Measurements from ENCODE around the gene BABAM2.
A peak's percentile ranks its signal among the peaks of the same experiment; 100 is the strongest.
"Not testable (repeated sequence)": the region's sequence is repeated elsewhere in the genome, so short reads cannot be mapped to it uniquely, and the experiment has no call there.

BABAM2 gene

DNA sequence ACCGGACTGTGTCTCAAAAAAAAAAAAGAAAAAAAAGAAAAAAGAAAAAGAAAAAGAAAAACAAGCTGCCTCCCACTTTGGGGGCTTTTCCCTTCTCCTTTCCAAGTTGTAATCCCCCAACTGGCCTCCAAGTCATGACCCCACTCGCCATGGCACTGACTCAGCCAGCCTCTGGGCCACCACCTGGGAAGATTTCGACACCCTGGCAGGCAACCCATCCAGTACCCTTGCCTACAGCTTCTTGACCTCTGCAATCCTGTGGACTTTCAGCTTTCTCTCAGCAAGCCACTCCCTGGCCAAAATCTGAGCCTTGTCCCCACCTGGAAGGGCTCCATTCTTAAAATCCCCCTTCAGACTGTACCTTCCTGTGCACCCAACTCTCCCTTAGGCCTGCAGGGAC, 479.8 kb downstream of the BABAM2 start:
- TF ChIP-seq MYC (IDR thresholded peaks at IDR 0.05; ENCODE audit: low read depth, low read length) (no peak), POLR2A (IDR thresholded peaks at IDR 0.05; ENCODE audit: extremely low read depth, insufficient read length) (no peak), CTCF (IDR thresholded peaks at IDR 0.05; ENCODE audit: low read depth, low read length) (no peak), MAX (IDR thresholded peaks at IDR 0.05; ENCODE audit: low read depth, low read length) (no peak)
- H3K4me3 ChIP-seq (ENCODE audit: low read depth, low read length): no peak overlapping the region
- DNase-seq (ENCODE audit: low read depth): peak; percentile 60

DNA sequence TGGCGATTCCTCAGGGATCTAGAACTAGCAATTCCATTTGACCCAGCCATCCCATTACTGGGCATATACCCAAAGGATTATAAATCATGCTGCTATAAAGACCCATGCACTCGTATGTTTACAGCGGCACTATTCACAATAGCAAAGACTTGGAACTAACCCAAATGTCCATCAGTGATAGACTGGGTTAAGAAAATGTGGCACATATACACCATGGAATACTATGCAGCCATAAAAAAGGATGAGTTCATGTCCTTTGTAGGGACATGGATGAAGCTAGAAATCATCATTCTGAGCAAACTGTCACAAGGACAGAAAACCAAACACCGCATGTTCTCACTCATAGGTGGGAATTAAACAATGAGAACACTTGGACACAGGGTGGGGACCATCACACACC, 481.2 kb downstream of the BABAM2 start:
- not testable (repeated sequence) for DNase-seq (ENCODE audit: low read depth); H3K4me3 ChIP-seq (ENCODE audit: low read depth, low read length)

GRCh38 chr2:28373854-28374253, 483.3 kb downstream of the BABAM2 start:
- TF ChIP-seq MYC (IDR thresholded peaks at IDR 0.05; ENCODE audit: low read depth, low read length): no peak
- TF ChIP-seq CTCF (IDR thresholded peaks at IDR 0.05; ENCODE audit: low read depth, low read length): no peak
- TF ChIP-seq MAX (IDR thresholded peaks at IDR 0.05; ENCODE audit: low read depth, low read length): no peak
- TF ChIP-seq POLR2A (IDR thresholded peaks at IDR 0.05; ENCODE audit: extremely low read depth, insufficient read length): no peak
- peak; percentile 52 for DNase-seq (ENCODE audit: low read depth)
- H3K4me3 ChIP-seq (ENCODE audit: low read depth, low read length): no peak overlapping the region

- H3K4me3 ChIP-seq (ENCODE audit: low read depth, low read length): no peak overlapping the region
- TF ChIP-seq MAX (IDR thresholded peaks at IDR 0.05; ENCODE audit: low read depth, low read length) (no peak), MYC (IDR thresholded peaks at IDR 0.05; ENCODE audit: low read depth, low read length) (no peak), POLR2A (IDR thresholded peaks at IDR 0.05; ENCODE audit: extremely low read depth, insufficient read length) (no peak), CTCF (IDR thresholded peaks at IDR 0.05; ENCODE audit: low read depth, low read length) (no peak)
- no peak for DNase-seq (ENCODE audit: low read depth)
Observed at GRCh38 chr2:28374331-28374730, 483.8 kb downstream of the BABAM2 start.

DNA sequence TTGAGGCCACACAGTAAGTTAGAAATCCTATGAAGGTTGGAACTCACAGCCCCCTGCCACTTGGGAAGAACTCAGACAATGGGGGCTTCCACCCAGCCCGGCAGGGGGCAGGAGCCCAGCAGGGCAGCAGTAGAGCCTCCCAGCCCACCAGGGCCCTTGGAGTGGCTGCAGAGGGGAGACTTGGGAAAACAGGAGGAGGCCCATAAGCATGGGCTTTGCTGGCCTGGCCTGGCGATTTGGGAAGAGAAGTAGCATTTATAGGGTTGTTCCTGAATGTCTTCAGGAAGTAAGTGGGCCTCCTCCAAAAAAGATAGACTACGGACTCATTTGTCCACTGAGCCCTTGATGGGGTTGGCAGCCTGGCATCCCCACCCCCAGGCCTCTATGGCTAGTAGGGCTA, 484.7 kb downstream of the BABAM2 start:
- no peak for TF ChIP-seq CTCF (IDR thresholded peaks at IDR 0.05; ENCODE audit: low read depth, low read length)
- no peak for TF ChIP-seq MYC (IDR thresholded peaks at IDR 0.05; ENCODE audit: low read depth, low read length)
- TF ChIP-seq POLR2A (IDR thresholded peaks at IDR 0.05; ENCODE audit: extremely low read depth, insufficient read length): no peak
- TF ChIP-seq MAX (IDR thresholded peaks at IDR 0.05; ENCODE audit: low read depth, low read length): no peak
- DNase-seq (ENCODE audit: low read depth): no peak
- H3K4me3 ChIP-seq (ENCODE audit: low read depth, low read length): no peak overlapping the region

DNA sequence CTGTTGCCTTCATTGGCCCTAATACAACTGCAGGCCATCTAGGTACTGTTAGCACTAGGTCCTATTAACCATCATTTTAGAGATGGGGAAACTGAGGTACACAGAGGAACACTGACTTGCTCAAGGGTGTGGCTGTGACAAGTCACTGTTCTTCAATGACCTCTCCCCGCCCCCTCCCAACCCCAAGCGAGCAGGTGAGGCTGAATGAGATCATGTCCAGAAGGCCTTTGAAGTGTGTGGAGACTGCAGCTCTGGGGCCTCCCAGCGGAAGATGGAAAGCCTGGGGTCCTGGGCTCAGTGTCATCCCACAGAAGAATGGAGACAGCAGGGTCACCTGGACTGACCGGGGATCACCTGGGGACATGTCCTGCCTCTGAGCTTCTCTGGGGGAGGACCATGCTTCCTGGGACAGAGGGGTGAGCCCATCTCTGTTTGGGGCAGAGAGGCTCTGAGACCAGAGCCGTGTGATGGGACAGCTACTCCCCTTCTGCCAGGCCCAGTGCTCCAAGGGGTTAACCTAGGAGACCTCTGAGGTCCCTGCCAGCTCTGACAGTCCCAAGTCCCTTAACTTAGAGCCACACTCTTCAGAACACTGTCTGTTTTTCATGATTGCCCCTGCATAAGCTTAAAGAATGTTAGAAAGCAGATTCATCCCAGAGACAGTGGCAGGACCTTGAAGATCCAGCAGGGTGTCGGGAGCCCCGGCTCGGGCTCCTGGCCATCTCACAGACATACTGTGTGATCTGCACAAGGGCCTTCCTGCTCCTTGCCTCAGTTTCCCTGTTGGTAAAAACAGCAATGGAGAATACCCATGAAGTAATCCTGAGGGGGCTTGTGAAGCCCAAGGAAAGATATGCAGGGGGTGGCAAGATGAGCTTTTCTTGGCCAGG, 485.5 kb downstream of the BABAM2 start:
- H3K4me3 ChIP-seq (ENCODE audit: low read depth, low read length): no peak overlapping the region
- no peak for TF ChIP-seq CTCF (IDR thresholded peaks at IDR 0.05; ENCODE audit: low read depth, low read length)
- no peak for TF ChIP-seq MAX (IDR thresholded peaks at IDR 0.05; ENCODE audit: low read depth, low read length)
- TF ChIP-seq POLR2A (IDR thresholded peaks at IDR 0.05; ENCODE audit: extremely low read depth, insufficient read length): no peak
- no peak for TF ChIP-seq MYC (IDR thresholded peaks at IDR 0.05; ENCODE audit: low read depth, low read length)
- DNase-seq (ENCODE audit: low read depth): no peak
